Measurements from ENCODE around the gene LYRM2.

Gene LYRM2

GRCh38 chr6:89553431-89553830, 85.1 kb downstream of the LYRM2 start:
- no peak for DNase-seq

- DNase-seq, result no peak
Observed at GRCh38 chr6:89547281-89547680, 91.3 kb downstream of the LYRM2 start.

- DNase-seq, result no peak
Observed at GRCh38 chr6:89542866-89543265, 95.7 kb downstream of the LYRM2 start.

- DNase-seq, result no peak
Observed at GRCh38 chr6:89542081-89542857, 96.3 kb downstream of the LYRM2 start.

GRCh38 chr6:89539779-89540178, 98.8 kb downstream of the LYRM2 start:
- DNase-seq, result no peak

- DNase-seq, result no peak
Observed at GRCh38 chr6:89536231-89536630, 102.3 kb downstream of the LYRM2 start.

- DNase-seq, result no peak
Observed at GRCh38 chr6:89530982-89531381, 107.6 kb downstream of the LYRM2 start.

- no peak for DNase-seq
Observed at GRCh38 chr6:89528866-89529265, 109.7 kb downstream of the LYRM2 start.

- no peak for DNase-seq
Observed at GRCh38 chr6:89527634-89528033, 110.9 kb downstream of the LYRM2 start.

GRCh38 chr6:89526563-89526869, 112.0 kb downstream of the LYRM2 start:
- DNase-seq, result no peak

GRCh38 chr6:89525786-89526562, 112.6 kb downstream of the LYRM2 start:
- DNase-seq, result no peak

- no peak for DNase-seq
Observed at GRCh38 chr6:89522778-89523177, 115.8 kb downstream of the LYRM2 start.

- no peak for DNase-seq
Observed at GRCh38 chr6:89520736-89521135, 117.8 kb downstream of the LYRM2 start.

- no peak for DNase-seq
Observed at GRCh38 chr6:89518352-89519055, 120.0 kb downstream of the LYRM2 start.

Data from activated effector memory CD4-positive, alpha-beta T cell treated with anti-CD3 and anti-CD28 coated beads, Interleukin-2, amount 50 U/mL, for 16 hours (primary cell).